SH-SY5Y (cell line): ENCODE measurements around the gene GGCX.

ENCODE experiments used
- GATA2 ChIP-seq: IDR thresholded peaks from 2 replicates; pipeline ENCODE4 v1.6.1; 2011; ENCODE audit warnings: mild to moderate bottlenecking, low read depth, low read length
- GATA3 ChIP-seq: IDR thresholded peaks from 2 replicates; pipeline ENCODE4 v1.6.1; 2011; ENCODE audit warnings: low read depth, mild to moderate bottlenecking, low read length, moderate library complexity

DNA sequence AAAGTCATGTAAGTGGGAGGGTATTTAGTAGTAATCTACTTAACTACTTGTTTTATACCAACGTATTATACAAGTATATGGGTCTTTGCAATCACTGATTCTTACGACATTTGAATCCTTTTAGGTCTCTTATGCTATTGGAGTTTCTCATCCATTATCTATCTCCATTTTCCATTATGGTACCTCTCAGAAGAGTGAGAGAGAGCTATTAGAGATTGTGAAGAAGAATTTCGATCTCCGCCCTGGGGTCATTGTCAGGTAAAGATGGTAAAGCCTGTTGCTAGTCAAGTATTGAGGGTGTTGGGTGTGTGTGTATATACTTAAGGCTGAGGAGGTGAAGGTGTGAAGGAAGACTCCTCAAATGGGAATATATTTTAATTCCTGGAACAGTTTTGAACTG is 18.5 kb downstream of the GGCX start:
- TF ChIP-seq GATA2, result no peak
- no peak for TF ChIP-seq GATA3
